ENCODE results near the gene RNF213.

GRCh38 chr17:80260791-80261158, at the start of gene RNF213:
- TF ChIP-seq TCF7 (IDR thresholded peaks at IDR 0.05; ENCODE audit: borderline replicate concordance) (no peak), SREBF1 (IDR thresholded peaks at IDR 0.05; ENCODE audit: low read length) (no peak)

Measured in GM12878 (cell line).